Measurements from ENCODE around the gene SERPINA5.

The SERPINA5 gene

GRCh38 chr14:94621358-94622134 lies 40.3 kb downstream of the SERPINA5 start:
- whole genome bisulfite sequencing (ENCODE audit: extremely low coverage, insufficient coverage, low lambda C conversion rate) = no CpG with 5 or more reads among the region's 5 CpGs
- no peak overlapping the region for H3K56ac ChIP-seq (ENCODE audit: low read length)
- no peaks in the 10 kb centered on the region for H3K27me3 ChIP-seq (ENCODE audit: insufficient read depth, low read length, poor library complexity)
- H3K18ac ChIP-seq (ENCODE audit: low read length) = no peak overlapping the region
- no peak overlapping the region for H3K4me3 ChIP-seq (ENCODE audit: low read length)
- no peak overlapping the region for H2BK5ac ChIP-seq (ENCODE audit: low read length)
- no peak overlapping the region for H4K5ac ChIP-seq (ENCODE audit: low read length)
- H3K4ac ChIP-seq (ENCODE audit: low read depth, low read length) = no peak overlapping the region
- H3K9ac ChIP-seq (ENCODE audit: low read length) = no peak overlapping the region
- H4K8ac ChIP-seq (ENCODE audit: low read depth, low read length) = no peak overlapping the region
- H2AK5ac ChIP-seq (ENCODE audit: low read length) = no peak overlapping the region
- H3K79me2 ChIP-seq (ENCODE audit: control insufficient read depth, insufficient read depth, low read length) = no peaks in the 10 kb centered on the region
- no peaks in the 10 kb centered on the region for H3K36me3 ChIP-seq (ENCODE audit: control insufficient read depth, insufficient read depth, low read length)
- H2BK120ac ChIP-seq (ENCODE audit: low read depth, low read length) = no peak overlapping the region
- H2BK15ac ChIP-seq (replicated peaks; ENCODE audit: low read depth) = no peak overlapping the region
- no peak overlapping the region for H3K27ac ChIP-seq (ENCODE audit: low read depth, low read length)
- no peaks in the 10 kb centered on the region for H3K4me1 ChIP-seq (ENCODE audit: control insufficient read depth, low read depth, low read length)
- no peak overlapping the region for H3K23ac ChIP-seq (ENCODE audit: low read length)
- H3K4me2 ChIP-seq (ENCODE audit: low read length) = no peak overlapping the region
- H3K79me1 ChIP-seq (ENCODE audit: low read length) = no peaks in the 10 kb centered on the region
- no peak for DNase-seq

GRCh38 chr14:94622653-94623421 lies 41.6 kb downstream of the SERPINA5 start:
- H3K36me3 ChIP-seq (ENCODE audit: control insufficient read depth, insufficient read depth, low read length) = no peaks in the 10 kb centered on the region
- no peaks in the 10 kb centered on the region for H3K79me1 ChIP-seq (ENCODE audit: low read length)
- no peak overlapping the region for H3K4me3 ChIP-seq (ENCODE audit: low read length)
- H2BK120ac ChIP-seq (ENCODE audit: low read depth, low read length) = no peak overlapping the region
- H3K9ac ChIP-seq (ENCODE audit: low read length) = no peak overlapping the region
- no peak overlapping the region for H3K4ac ChIP-seq (ENCODE audit: low read depth, low read length)
- no peak overlapping the region for H4K8ac ChIP-seq (ENCODE audit: low read depth, low read length)
- no peak overlapping the region for H2BK5ac ChIP-seq (ENCODE audit: low read length)
- no peaks in the 10 kb centered on the region for H3K27me3 ChIP-seq (ENCODE audit: insufficient read depth, low read length, poor library complexity)
- H3K27ac ChIP-seq (ENCODE audit: low read depth, low read length) = no peak overlapping the region
- no peak overlapping the region for H3K56ac ChIP-seq (ENCODE audit: low read length)
- no CpG with 5 or more reads among the region's 6 CpGs for WGBS (ENCODE audit: extremely low coverage, insufficient coverage, low lambda C conversion rate)
- no peak overlapping the region for H3K4me2 ChIP-seq (ENCODE audit: low read length)
- no peaks in the 10 kb centered on the region for H3K79me2 ChIP-seq (ENCODE audit: control insufficient read depth, insufficient read depth, low read length)
- no peaks in the 10 kb centered on the region for H3K4me1 ChIP-seq (ENCODE audit: control insufficient read depth, low read depth, low read length)
- H3K18ac ChIP-seq (ENCODE audit: low read length) = no peak overlapping the region
- H3K23ac ChIP-seq (ENCODE audit: low read length) = no peak overlapping the region
- DNase-seq = no peak
- H2BK15ac ChIP-seq (replicated peaks; ENCODE audit: low read depth) = no peak overlapping the region
- H2AK5ac ChIP-seq (ENCODE audit: low read length) = no peak overlapping the region
- H4K5ac ChIP-seq (ENCODE audit: low read length) = no peak overlapping the region

- Histone ChIP-seq H3K4ac (ENCODE audit: low read depth, low read length) (no peak overlapping the region), H3K18ac (ENCODE audit: low read length) (no peak overlapping the region), H4K8ac (ENCODE audit: low read depth, low read length) (no peak overlapping the region), H3K79me1 (ENCODE audit: low read length) (no peaks in the 10 kb centered on the region), H3K56ac (ENCODE audit: low read length) (no peak overlapping the region), H2AK5ac (ENCODE audit: low read length) (no peak overlapping the region), H3K4me1 (ENCODE audit: control insufficient read depth, low read depth, low read length) (no peaks in the 10 kb centered on the region), H2BK15ac (replicated peaks; ENCODE audit: low read depth) (no peak overlapping the region), H3K27me3 (ENCODE audit: insufficient read depth, low read length, poor library complexity) (no peaks in the 10 kb centered on the region), H3K4me2 (ENCODE audit: low read length) (no peak overlapping the region), H3K79me2 (ENCODE audit: control insufficient read depth, insufficient read depth, low read length) (no peaks in the 10 kb centered on the region), H3K23ac (ENCODE audit: low read length) (no peak overlapping the region), H2BK5ac (ENCODE audit: low read length) (no peak overlapping the region), H2BK120ac (ENCODE audit: low read depth, low read length) (no peak overlapping the region), H3K36me3 (ENCODE audit: control insufficient read depth, insufficient read depth, low read length) (no peaks in the 10 kb centered on the region), H3K27ac (ENCODE audit: low read depth, low read length) (no peak overlapping the region), H4K5ac (ENCODE audit: low read length) (no peak overlapping the region), H3K9ac (ENCODE audit: low read length) (no peak overlapping the region), H3K4me3 (ENCODE audit: low read length) (no peak overlapping the region)
- DNase-seq = no peak
- WGBS (ENCODE audit: extremely low coverage, insufficient coverage, low lambda C conversion rate) = no CpG with 5 or more reads among the region's 4 CpGs
These were observed 42.2 kb downstream of the SERPINA5 start for GRCh38 chr14:94623422-94623809.

- Histone ChIP-seq H3K56ac (ENCODE audit: low read length) (no peak overlapping the region), H3K9ac (ENCODE audit: low read length) (no peak overlapping the region), H2AK5ac (ENCODE audit: low read length) (no peak overlapping the region), H2BK15ac (replicated peaks; ENCODE audit: low read depth) (no peak overlapping the region), H3K4me3 (ENCODE audit: low read length) (no peak overlapping the region), H3K18ac (ENCODE audit: low read length) (no peak overlapping the region), H4K5ac (ENCODE audit: low read length) (no peak overlapping the region), H3K4ac (ENCODE audit: low read depth, low read length) (no peak overlapping the region), H3K23ac (ENCODE audit: low read length) (peak overlapping the region; percentile 17), H3K36me3 (ENCODE audit: control insufficient read depth, insufficient read depth, low read length) (no peaks in the 10 kb centered on the region), H4K8ac (ENCODE audit: low read depth, low read length) (no peak overlapping the region), H3K79me2 (ENCODE audit: control insufficient read depth, insufficient read depth, low read length) (no peaks in the 10 kb centered on the region), H3K4me2 (ENCODE audit: low read length) (no peak overlapping the region), H3K27ac (ENCODE audit: low read depth, low read length) (no peak overlapping the region), H3K27me3 (ENCODE audit: insufficient read depth, low read length, poor library complexity) (no peaks in the 10 kb centered on the region), H3K79me1 (ENCODE audit: low read length) (no peaks in the 10 kb centered on the region), H2BK120ac (ENCODE audit: low read depth, low read length) (no peak overlapping the region), H3K4me1 (ENCODE audit: control insufficient read depth, low read depth, low read length) (no peaks in the 10 kb centered on the region), H2BK5ac (ENCODE audit: low read length) (no peak overlapping the region)
- no peak for DNase-seq
- no CpG with 5 or more reads among the region's 7 CpGs for WGBS (ENCODE audit: extremely low coverage, insufficient coverage, low lambda C conversion rate)
These were observed 42.8 kb downstream of the SERPINA5 start for GRCh38 chr14:94623856-94624499.

GRCh38 chr14:94624537-94625352 lies 43.5 kb downstream of the SERPINA5 start:
- H4K8ac ChIP-seq (ENCODE audit: low read depth, low read length) = no peak overlapping the region
- DNase-seq = no peak
- H3K9ac ChIP-seq (ENCODE audit: low read length) = no peak overlapping the region
- no peaks in the 10 kb centered on the region for H3K27me3 ChIP-seq (ENCODE audit: insufficient read depth, low read length, poor library complexity)
- no peak overlapping the region for H3K4me3 ChIP-seq (ENCODE audit: low read length)
- H3K79me2 ChIP-seq (ENCODE audit: control insufficient read depth, insufficient read depth, low read length) = no peaks in the 10 kb centered on the region
- H3K4ac ChIP-seq (ENCODE audit: low read depth, low read length) = no peak overlapping the region
- H3K36me3 ChIP-seq (ENCODE audit: control insufficient read depth, insufficient read depth, low read length) = no peaks in the 10 kb centered on the region
- no peak overlapping the region for H3K56ac ChIP-seq (ENCODE audit: low read length)
- no CpG with 5 or more reads among the region's 10 CpGs for WGBS (ENCODE audit: extremely low coverage, insufficient coverage, low lambda C conversion rate)
- no peak overlapping the region for H2AK5ac ChIP-seq (ENCODE audit: low read length)
- no peak overlapping the region for H3K27ac ChIP-seq (ENCODE audit: low read depth, low read length)
- no peaks in the 10 kb centered on the region for H3K79me1 ChIP-seq (ENCODE audit: low read length)
- H2BK120ac ChIP-seq (ENCODE audit: low read depth, low read length) = no peak overlapping the region
- H3K18ac ChIP-seq (ENCODE audit: low read length) = no peak overlapping the region
- no peak overlapping the region for H2BK5ac ChIP-seq (ENCODE audit: low read length)
- H3K23ac ChIP-seq (ENCODE audit: low read length) = no peak overlapping the region
- no peaks in the 10 kb centered on the region for H3K4me1 ChIP-seq (ENCODE audit: control insufficient read depth, low read depth, low read length)
- no peak overlapping the region for H4K5ac ChIP-seq (ENCODE audit: low read length)
- no peak overlapping the region for H3K4me2 ChIP-seq (ENCODE audit: low read length)
- no peak overlapping the region for H2BK15ac ChIP-seq (replicated peaks; ENCODE audit: low read depth)

Measured in mesendoderm (in vitro differentiated cells).